Measurements from ENCODE around the gene SORCS2. TPM values are rescaled to one million over a fixed set of nuclear protein-coding genes. Genes with fewer than 3 reads are reported as not detected.

The SORCS2 gene
- total and polyA plus RNA-seq, 2 of the 4 experiments (the other 2 are of a cell fraction) = 0.36 to 0.62 TPM

GRCh38 chr4:7306021-7306965 is 114.0 kb downstream of the SORCS2 start:
- no peak overlapping the region for H2BK15ac ChIP-seq (ENCODE audit: low read depth, low read length)
- no peak overlapping the region for H2BK5ac ChIP-seq (ENCODE audit: low read depth, low read length, poor library complexity, severe bottlenecking)
- H2AK9ac ChIP-seq (replicated peaks; ENCODE audit: low read depth, low read length, poor library complexity) = no peak overlapping the region
- no peak overlapping the region for H3K4ac ChIP-seq (ENCODE audit: low read depth, low read length)
- no peak overlapping the region for H3K27ac ChIP-seq (ENCODE audit: insufficient read depth, low read length)
- no peak overlapping the region for H3K4me2 ChIP-seq (ENCODE audit: low read depth, low read length)
- no peaks in the 10 kb centered on the region for H3K36me3 ChIP-seq (ENCODE audit: control insufficient read depth, insufficient read depth, low read length)
- H3K23ac ChIP-seq (ENCODE audit: low read depth, low read length) = no peak overlapping the region
- peaks cover 78% of the 10 kb centered on the region for H3K27me3 ChIP-seq (ENCODE audit: control insufficient read depth, insufficient read depth, low read length)
- no peak for DNase-seq
- no peak overlapping the region for H4K91ac ChIP-seq (ENCODE audit: insufficient read depth, low read depth, low read length)
- no peaks in the 10 kb centered on the region for H3K4me1 ChIP-seq (ENCODE audit: control insufficient read depth, insufficient read depth, low read length)
- no peak overlapping the region for H4K8ac ChIP-seq (ENCODE audit: low read depth in 2 of 2, low read length in 2 of 2)
- no peak overlapping the region for H3K56ac ChIP-seq (ENCODE audit: extremely low read depth, insufficient read depth, low read length)
- no peak overlapping the region for H3K4me3 ChIP-seq (ENCODE audit: insufficient read depth, low read depth, low read length)
- no peak overlapping the region for H2AK5ac ChIP-seq (ENCODE audit: low read depth, low read length)
- no TSS peak for BruUV-seq (replicated peaks)
- in situ Hi-C loops (cut with MboI; ENCODE audit: low sequenced_read_pairs) (no loop called here), dilution Hi-C loops (cut with HindIII; ENCODE audit: low sequenced_read_pairs, unreplicated experiment) (no loop called here), intact Hi-C loops (cut with micrococcal nuclease) (no loop called here)
- H4K5ac ChIP-seq (ENCODE audit: low read depth, low read length) = no peak overlapping the region
- no peak overlapping the region for H3K14ac ChIP-seq (replicated peaks; ENCODE audit: low read depth, low read length)
- 68% methylated on average over 8 of the region's 22 CpGs; no CpG with 5 or more reads in 1 of the 2 experiments for WGBS, 2 experiments (ENCODE audit: extremely low coverage in 2 of 2, insufficient read length in 1 of 2)
- no peak overlapping the region for H2BK120ac ChIP-seq (ENCODE audit: low read depth, low read length)
- H3K79me1 ChIP-seq (ENCODE audit: low read depth in 1 of 2, low read length in 2 of 2) = no peaks in the 10 kb centered on the region
- H2BK20ac ChIP-seq (ENCODE audit: low read depth, low read length) = no peak overlapping the region
- no peak overlapping the region for H3K18ac ChIP-seq (ENCODE audit: low read depth, low read length)
- H2AFZ ChIP-seq (replicated peaks; ENCODE audit: low read length, poor library complexity) = no peak overlapping the region
- ATAC-seq (ENCODE audit: low read depth) = no peak
- peaks cover 4% of the 10 kb centered on the region; the same call in 1 of the 2 replicates for H3K9me1 ChIP-seq (ENCODE audit: insufficient read depth, low read length)
- H4K20me1 ChIP-seq (ENCODE audit: insufficient read depth, low read length) = no peaks in the 10 kb centered on the region
- ChIA-PET POLR2A (ENCODE audit: unreplicated experiment) (no interaction called here), CTCF (no interaction called here)
- H3K9ac ChIP-seq (ENCODE audit: low read depth, low read length) = no peak overlapping the region
- no peaks in the 10 kb centered on the region for H3K9me3 ChIP-seq (ENCODE audit: control insufficient read depth, insufficient read depth, low read length)
- TF ChIP-seq NFE2L2 (IDR thresholded peaks at IDR 0.05; ENCODE audit: low read depth, low read length) (no peak), MAFK (IDR thresholded peaks at IDR 0.05; ENCODE audit: low read depth, low read length) (no peak), FOS (IDR thresholded peaks at IDR 0.05; ENCODE audit: low read depth, low read length) (no peak), MXI1 (IDR thresholded peaks at IDR 0.05; ENCODE audit: borderline replicate concordance, low read depth, low read length) (no peak), CHD1 (IDR thresholded peaks at IDR 0.05; ENCODE audit: low read depth, low read length) (no peak), RAD21 (IDR thresholded peaks at IDR 0.05; ENCODE audit: low read length) (no peak), ELK1 (IDR thresholded peaks at IDR 0.05; ENCODE audit: borderline replicate concordance, low read depth, low read length) (no peak), POLR2A (IDR thresholded peaks at IDR 0.05; ENCODE audit: low read depth, low read length) (no peak), CEBPB (IDR thresholded peaks at IDR 0.05; ENCODE audit: low read depth, low read length) (no peak), BHLHE40 (IDR thresholded peaks at IDR 0.05; ENCODE audit: low read depth, low read length) (no peak), RFX5 (IDR thresholded peaks at IDR 0.05; ENCODE audit: low read depth, low read length) (no peak), USF2 (IDR thresholded peaks at IDR 0.05; ENCODE audit: low read depth, low read length) (no peak), SMC3 (IDR thresholded peaks at IDR 0.05; ENCODE audit: low read depth, low read length) (no peak), RCOR1 (IDR thresholded peaks at IDR 0.05; ENCODE audit: insufficient replicate concordance, low read length) (no peak), MAZ (IDR thresholded peaks at IDR 0.05; ENCODE audit: borderline replicate concordance, low read depth, low read length) (no peak)
